Activated CD8-positive, alpha-beta T cell treated with anti-CD3 and anti-CD28 coated beads for 36 hours (primary cell): ENCODE results near the gene HDAC5. TPM values are rescaled to one million over a fixed set of nuclear protein-coding genes. Genes with fewer than 3 reads are reported as not detected.

Experiments used
- ATAC-seq: fragments of 200-7000 bp; cut with Tn5 transposase; one replicate; pipeline ENCODE4 v1.10.0; 2021; ENCODE audit warnings: mild to moderate bottlenecking, moderate library complexity
- CTCF ChIA-PET: fragments of 350-600 bp; sonication (Branson Sonifier 250); formaldehyde crosslinking; loops from one replicate; lab custom pipeline; 2021; ENCODE audit warnings: antibody characterized with exemption; lab: Charles Lee
- POLR2A ChIA-PET: fragments of 350-600 bp; sonication (Branson Sonifier 250); formaldehyde crosslinking; loops from one replicate; lab custom pipeline; 2021; ENCODE audit warnings: antibody characterized with exemption; lab: Charles Lee
- DNase-seq: peaks from one replicate; pipeline ENCODE4 v3.0.0-alpha.2; 2020
- H3K27ac Mint-ChIP-seq: one replicate; pipeline ENCODE4 v1.8.0; 2021; ENCODE audit warnings: mild to moderate bottlenecking, mixed read lengths
- H3K27me3 Mint-ChIP-seq: one replicate; pipeline ENCODE4 v1.8.0; 2021; ENCODE audit warnings: mixed read lengths
- H3K36me3 Mint-ChIP-seq: one replicate; pipeline ENCODE4 v1.8.0; 2021; ENCODE audit warnings: low read depth, mixed read lengths
- H3K4me1 Mint-ChIP-seq: one replicate; pipeline ENCODE4 v1.8.0; 2021; ENCODE audit warnings: low read depth, mixed read lengths
- H3K4me3 Mint-ChIP-seq: one replicate; pipeline ENCODE4 v1.8.0; 2021; ENCODE audit warnings: mild to moderate bottlenecking, moderate library complexity, mixed read lengths
- H3K9me3 Mint-ChIP-seq: one replicate; pipeline ENCODE4 v1.8.0; 2021; ENCODE audit warnings: mixed read lengths
- CTCF ChIP-seq: fragments of 200-600 bp; IDR thresholded peaks from one replicate; pipeline ENCODE4 v1.8.0; 2022; ENCODE audit warnings: antibody characterized with exemption, mild to moderate bottlenecking
- intact Hi-C: fragments of 100-400 bp; cut with micrococcal nuclease; formaldehyde crosslinking; loops from one replicate; pipeline ENCODE4 v1.10.0; 2022
- total RNA-seq, 2 experiments: library from RNA; stranded (reverse); gene quantifications; one replicate each; pipeline ENCODE4 v1.2.3, GENCODE V29; 2021

HDAC5 gene
- total RNA-seq, 2 experiments from 2014 or later: 19.1 to 19.3 TPM

- peaks cover 9% of the 10 kb centered on the region for H3K4me1 Mint-ChIP-seq
- no peak for TF ChIP-seq CTCF
- no peaks in the 10 kb centered on the region for H3K9me3 Mint-ChIP-seq
- no peaks in the 10 kb centered on the region for H3K36me3 Mint-ChIP-seq
- no peak overlapping the region for H3K27ac Mint-ChIP-seq
- POLR2A ChIA-PET: interaction anchor here (1.2 to 1.5 kb wide), 2 partner anchors 9 to 108 kb away, joined by 3 to 4 read pairs; no protein-coding TSS in a partner anchor
- ATAC-seq: no peak
- H3K4me3 Mint-ChIP-seq: no peak overlapping the region
- intact Hi-C loops: no loop called here
- no peak for DNase-seq
- H3K27me3 Mint-ChIP-seq: no peaks in the 10 kb centered on the region
- CTCF ChIA-PET: interaction anchor here (0.9 kb wide), 1 partner anchor 11 kb away, joined by 3 read pairs; no protein-coding TSS in a partner anchor
Observed at GRCh38 chr17:44113382-44113781, 10.1 kb downstream of the HDAC5 start.

- TF ChIP-seq CTCF: no peak
- H3K27me3 Mint-ChIP-seq: no peaks in the 10 kb centered on the region
- H3K9me3 Mint-ChIP-seq: no peaks in the 10 kb centered on the region
- ChIA-PET POLR2A (interaction anchor here (0.6 to 1.9 kb wide), 6 partner anchors 9 to 236 kb away, joined by 3 to 7 read pairs (median 4); no protein-coding TSS in a partner anchor), CTCF (interaction anchor here (0.9 to 1.5 kb wide), 3 partner anchors 10 to 56 kb away, joined by 3 to 5 read pairs (median 3); no protein-coding TSS in a partner anchor)
- no peaks in the 10 kb centered on the region for H3K36me3 Mint-ChIP-seq
- no peak overlapping the region for H3K4me3 Mint-ChIP-seq
- intact Hi-C loops: no loop called here
- H3K4me1 Mint-ChIP-seq: peaks cover 9% of the 10 kb centered on the region
- DNase-seq (no peak), ATAC-seq (no peak)
- no peak overlapping the region for H3K27ac Mint-ChIP-seq
Observed at GRCh38 chr17:44112284-44113280, 10.9 kb downstream of the HDAC5 start.

- no peak for ATAC-seq
- no peak overlapping the region for H3K4me3 Mint-ChIP-seq
- H3K27me3 Mint-ChIP-seq: no peaks in the 10 kb centered on the region
- ChIA-PET POLR2A (interaction anchor here (0.6 to 1.9 kb wide), 6 partner anchors 8 to 236 kb away, joined by 3 to 7 read pairs (median 3); no protein-coding TSS in a partner anchor), CTCF (interaction anchor here (0.7 to 1.5 kb wide), 5 partner anchors 10 to 57 kb away, joined by 3 to 5 read pairs (median 4); partner anchors contain the start of gene HDAC5)
- H3K9me3 Mint-ChIP-seq: no peaks in the 10 kb centered on the region
- H3K4me1 Mint-ChIP-seq: peaks cover 9% of the 10 kb centered on the region
- intact Hi-C loops: no loop called here
- DNase-seq: no peak
- H3K36me3 Mint-ChIP-seq: no peaks in the 10 kb centered on the region
- H3K27ac Mint-ChIP-seq: peak overlapping the region; percentile 58
- TF ChIP-seq CTCF: no peak
Observed at GRCh38 chr17:44111777-44112176, 11.7 kb downstream of the HDAC5 start.

GRCh38 chr17:44110823-44111633 is 12.4 kb downstream of the HDAC5 start:
- ATAC-seq (peak; percentile 93), DNase-seq (peak; percentile 86)
- TF ChIP-seq CTCF: no peak
- Mint-ChIP-seq H3K36me3 (no peaks in the 10 kb centered on the region), H3K9me3 (no peaks in the 10 kb centered on the region), H3K4me1 (peaks cover 9% of the 10 kb centered on the region), H3K27ac (no peak overlapping the region), H3K4me3 (peak overlapping the region; percentile 57), H3K27me3 (no peaks in the 10 kb centered on the region)
- CTCF ChIA-PET: interaction anchor here (0.7 to 1.5 kb wide), 5 partner anchors 11 to 57 kb away, joined by 3 to 5 read pairs (median 4); partner anchors contain the start of gene HDAC5
- POLR2A ChIA-PET: interaction anchor here (0.7 to 1.9 kb wide), 3 partner anchors 9 to 99 kb away, joined by 3 to 7 read pairs (median 3); no protein-coding TSS in a partner anchor
- intact Hi-C loops: no loop called here
